ENCODE results near the gene SLC39A1.

- peak; percentile 77 to 85 for TF ChIP-seq POLR2A (IDR thresholded peaks at IDR 0.05)
- TF ChIP-seq, protein P1, sequence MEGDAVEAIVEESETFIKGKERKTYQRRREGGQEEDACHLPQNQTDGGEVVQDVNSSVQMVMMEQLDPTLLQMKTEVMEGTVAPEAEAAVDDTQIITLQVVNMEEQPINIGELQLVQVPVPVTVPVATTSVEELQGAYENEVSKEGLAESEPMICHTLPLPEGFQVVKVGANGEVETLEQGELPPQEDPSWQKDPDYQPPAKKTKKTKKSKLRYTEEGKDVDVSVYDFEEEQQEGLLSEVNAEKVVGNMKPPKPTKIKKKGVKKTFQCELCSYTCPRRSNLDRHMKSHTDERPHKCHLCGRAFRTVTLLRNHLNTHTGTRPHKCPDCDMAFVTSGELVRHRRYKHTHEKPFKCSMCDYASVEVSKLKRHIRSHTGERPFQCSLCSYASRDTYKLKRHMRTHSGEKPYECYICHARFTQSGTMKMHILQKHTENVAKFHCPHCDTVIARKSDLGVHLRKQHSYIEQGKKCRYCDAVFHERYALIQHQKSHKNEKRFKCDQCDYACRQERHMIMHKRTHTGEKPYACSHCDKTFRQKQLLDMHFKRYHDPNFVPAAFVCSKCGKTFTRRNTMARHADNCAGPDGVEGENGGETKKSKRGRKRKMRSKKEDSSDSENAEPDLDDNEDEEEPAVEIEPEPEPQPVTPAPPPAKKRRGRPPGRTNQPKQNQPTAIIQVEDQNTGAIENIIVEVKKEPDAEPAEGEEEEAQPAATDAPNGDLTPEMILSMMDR (IDR thresholded peaks at IDR 0.05): no peak
- no peak for TF ChIP-seq EP300 (IDR thresholded peaks at IDR 0.05)
- peak; percentile 82 to 96 (median 95) for TF ChIP-seq POLR2AphosphoS5 (IDR thresholded peaks at IDR 0.05)
These were observed 14.2 kb upstream of the SLC39A1 start, which contains the start of gene JTB for GRCh38 chr1:153977250-153978240.

Data from sigmoid colon (tissue), 4 donors.